ENCODE measurements around the gene RTBDN. TPM values are rescaled to one million over a fixed set of nuclear protein-coding genes. Genes with fewer than 3 reads are reported as not detected.
A peak's percentile ranks its signal among the peaks of the same experiment; 100 is the strongest.
"Not testable (repeated sequence)": the region's sequence is repeated elsewhere in the genome, so short reads cannot be mapped to it uniquely, and the experiment has no call there.

The RTBDN gene
- total and polyA plus RNA-seq, 2 experiments from 2014 or later, result not detected

DNA sequence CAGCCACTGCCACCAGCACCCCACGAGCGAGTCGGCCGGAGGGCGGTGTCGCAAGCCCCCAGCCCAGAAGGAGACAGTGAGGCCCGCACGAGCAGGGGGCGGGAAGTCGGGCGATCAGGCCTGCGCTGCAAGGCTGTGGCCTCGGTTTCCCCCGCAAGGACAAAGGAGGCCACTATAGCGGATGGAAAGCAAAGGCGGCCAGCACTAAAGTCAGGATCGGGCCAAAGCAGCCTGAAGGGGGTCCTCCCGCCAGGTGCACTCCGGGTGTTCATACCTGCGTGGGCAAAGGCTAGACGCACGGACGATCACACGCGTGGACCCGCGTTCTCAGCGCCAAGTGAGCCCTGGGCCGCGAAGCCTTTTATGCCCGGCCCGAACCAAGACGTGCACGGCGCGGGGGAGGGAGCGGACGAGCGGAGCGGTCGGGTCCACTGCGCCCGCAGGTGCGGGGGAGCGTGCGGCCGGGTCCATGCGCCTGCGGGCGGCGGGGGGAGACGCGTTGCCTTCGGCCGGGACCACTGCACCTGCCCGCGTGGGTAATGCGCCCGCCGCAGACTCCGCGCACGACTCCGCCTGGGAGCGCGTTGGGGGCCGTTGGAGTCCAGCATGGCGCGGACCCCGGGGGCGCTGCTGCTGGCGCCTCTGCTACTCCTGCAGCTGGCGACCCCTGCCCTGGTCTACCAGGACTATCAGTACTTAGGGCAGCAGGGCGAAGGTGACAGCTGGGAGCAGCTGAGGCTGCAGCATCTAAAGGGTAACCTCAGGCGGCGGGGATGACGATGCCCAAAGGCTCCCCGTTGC, 32.7 kb downstream of the RTBDN start, which contains the start of the genes PRDX2 and THSD8:
PRDX2 (minus strand) TSS at position 335 of the 801 bp plus-strand sequence. CDS start 539 bp downstream, outside the sequence.
THSD8 (plus strand) TSS at position 604 of the 801 bp plus-strand sequence; CDS start at position 607, 3 bp downstream.
- H3K9me2 ChIP-seq (ENCODE audit: insufficient read depth), result no peaks in the 10 kb centered on the region
- peak within 1 kb of the TSS; percentile 83 for H3K4me3 ChIP-seq
- no peaks in the 10 kb centered on the region for H3K27me3 ChIP-seq (replicated peaks; ENCODE audit: insufficient read depth)
- H3K9me3 ChIP-seq (ENCODE audit: low read depth), result no peaks in the 10 kb centered on the region
- no peak within 1 kb of the TSS for H3K27ac ChIP-seq
- no peaks in the 10 kb centered on the region for H3K4me1 ChIP-seq (ENCODE audit: insufficient read depth)
- in situ Hi-C loops (cut with MboI), result no loop called here
- DNase-seq, result peak; percentile 86
- no peaks in the 10 kb centered on the region for H4K20me1 ChIP-seq (ENCODE audit: insufficient read depth)
- H3K36me3 ChIP-seq (ENCODE audit: low read depth), result no peaks in the 10 kb centered on the region
- 0 out of 2 replicates have a peak, but pooled peaks cover 13% of the 10 kb centered on the region for H3F3A ChIP-seq (ENCODE audit: insufficient read depth)
- H3K9ac ChIP-seq, result peak within 1 kb of the TSS; percentile 83
- 1% methylated on average over 62 to 66 of the region's 78 CpGs for WGBS, 2 experiments (ENCODE audit: low coverage in 1 of 2, low lambda C conversion rate in 2 of 2, missing lambda C conversion rate in 2 of 2)
- peak within 1 kb of the TSS; percentile 92 for H2AFZ ChIP-seq
- H3K79me2 ChIP-seq (ENCODE audit: insufficient read depth), result peaks cover 1% of the 10 kb centered on the region; the same call in 1 of the 2 replicates
- no peak for TF ChIP-seq EZH2phosphoT487 (IDR thresholded peaks at IDR 0.05; ENCODE audit: insufficient read depth, low read depth)
- no peak for TF ChIP-seq EZH2 (IDR thresholded peaks at IDR 0.05; ENCODE audit: insufficient read depth, poor library complexity, severe bottlenecking)
- H3K4me2 ChIP-seq (ENCODE audit: unreplicated experiment), result peak within 1 kb of the TSS; percentile 95

DNA sequence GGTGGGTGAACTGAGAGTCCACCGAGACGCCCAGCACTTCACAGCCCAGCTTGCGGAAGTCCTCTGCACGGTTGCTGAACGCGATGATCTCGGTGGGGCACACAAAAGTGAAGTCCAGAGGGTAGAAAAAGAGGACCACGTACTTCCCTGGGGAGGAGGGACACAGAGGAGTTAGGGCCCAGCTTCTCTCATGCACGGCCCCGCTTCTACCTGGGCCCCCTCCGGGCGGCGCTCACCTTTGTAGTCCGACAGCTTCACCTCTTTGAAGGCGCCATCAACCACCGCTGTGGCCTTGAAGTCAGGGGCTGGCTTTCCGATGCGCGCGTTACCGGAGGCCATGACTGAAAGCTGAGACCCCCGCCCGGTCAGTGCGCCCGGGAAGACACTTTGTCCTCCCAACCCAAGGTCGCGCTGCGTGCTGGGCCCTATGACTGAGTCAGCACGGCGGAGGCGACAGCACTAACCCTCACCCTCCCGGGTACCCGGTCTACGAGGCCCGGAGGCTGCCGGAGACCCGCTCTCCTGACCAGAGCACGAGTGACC, 33.4 kb downstream of the RTBDN start:
- H3K9ac ChIP-seq, result peak overlapping the region; percentile 83
- H3F3A ChIP-seq (ENCODE audit: insufficient read depth), result peaks cover 17% of the 10 kb centered on the region; the same call in 1 of the 2 replicates
- no peaks in the 10 kb centered on the region for H3K27me3 ChIP-seq (replicated peaks; ENCODE audit: insufficient read depth)
- H3K4me2 ChIP-seq (ENCODE audit: unreplicated experiment), result peak overlapping the region; percentile 95
- no peaks in the 10 kb centered on the region; the same call in 1 of the 2 replicates for H3K79me2 ChIP-seq (ENCODE audit: insufficient read depth)
- peak overlapping the region; percentile 92 for H2AFZ ChIP-seq
- no peaks in the 10 kb centered on the region for H3K9me2 ChIP-seq (ENCODE audit: insufficient read depth)
- H4K20me1 ChIP-seq (ENCODE audit: insufficient read depth), result no peaks in the 10 kb centered on the region
- peak overlapping the region; percentile 83 for H3K4me3 ChIP-seq
- 11 to 14% methylated on average over 38 of the region's 38 CpGs for WGBS, 2 experiments (ENCODE audit: low coverage in 1 of 2, low lambda C conversion rate in 2 of 2, missing lambda C conversion rate in 2 of 2)
- TF ChIP-seq EZH2 (IDR thresholded peaks at IDR 0.05; ENCODE audit: insufficient read depth, poor library complexity, severe bottlenecking), result no peak
- in situ Hi-C loops (cut with MboI), result no loop called here
- no peak overlapping the region for H3K27ac ChIP-seq
- no peaks in the 10 kb centered on the region for H3K9me3 ChIP-seq (ENCODE audit: low read depth)
- DNase-seq, result peak; percentile 47
- H3K36me3 ChIP-seq (ENCODE audit: low read depth), result no peaks in the 10 kb centered on the region
- peaks cover 4% of the 10 kb centered on the region; the same call in 1 of the 2 replicates for H3K4me1 ChIP-seq (ENCODE audit: insufficient read depth)

- Histone ChIP-seq H3K4me2 (ENCODE audit: unreplicated experiment) (peak overlapping the region; percentile 95), H3K27me3 (replicated peaks; ENCODE audit: insufficient read depth) (no peaks in the 10 kb centered on the region), H3K9ac (peak overlapping the region; percentile 83), H3K4me3 (peak overlapping the region; percentile 83), H4K20me1 (ENCODE audit: insufficient read depth) (no peaks in the 10 kb centered on the region), H3K36me3 (ENCODE audit: low read depth) (no peaks in the 10 kb centered on the region), H3K27ac (no peak overlapping the region), H3K79me2 (ENCODE audit: insufficient read depth) (no peaks in the 10 kb centered on the region; the same call in 1 of the 2 replicates), H3K4me1 (ENCODE audit: insufficient read depth) (peaks cover 5% of the 10 kb centered on the region; the same call in 1 of the 2 replicates), H3K9me3 (ENCODE audit: low read depth) (no peaks in the 10 kb centered on the region), H3F3A (ENCODE audit: insufficient read depth) (peaks cover 21% of the 10 kb centered on the region; the same call in 1 of the 2 replicates), H2AFZ (0 out of 2 replicates have a peak overlapping the region, but pooled peaks have one; percentile 92), H3K9me2 (ENCODE audit: insufficient read depth) (no peaks in the 10 kb centered on the region)
- 93 to 100% methylated on average over 1 of the region's 1 CpG for WGBS, 2 experiments (ENCODE audit: low coverage in 1 of 2, low lambda C conversion rate in 2 of 2, missing lambda C conversion rate in 2 of 2)
- TF ChIP-seq EZH2 (IDR thresholded peaks at IDR 0.05; ENCODE audit: insufficient read depth, poor library complexity, severe bottlenecking) (no peak), EZH2phosphoT487 (IDR thresholded peaks at IDR 0.05; ENCODE audit: insufficient read depth, low read depth) (no peak)
- DNase-seq, result peak; percentile 30
- in situ Hi-C loops (cut with MboI), result no loop called here
These were observed 34.0 kb downstream of the RTBDN start for GRCh38 chr19:12800466-12800770.

- Histone ChIP-seq H3K9ac (no peak overlapping the region), H3K4me2 (ENCODE audit: unreplicated experiment) (no peak overlapping the region), H2AFZ (no peak overlapping the region), H3K27me3 (replicated peaks; ENCODE audit: insufficient read depth) (no peaks in the 10 kb centered on the region), H3K9me3 (ENCODE audit: low read depth) (no peaks in the 10 kb centered on the region), H3K4me1 (ENCODE audit: insufficient read depth) (peaks cover 5% of the 10 kb centered on the region; the same call in 1 of the 2 replicates), H3K79me2 (ENCODE audit: insufficient read depth) (no peaks in the 10 kb centered on the region; the same call in 1 of the 2 replicates), H3K36me3 (ENCODE audit: low read depth) (no peaks in the 10 kb centered on the region), H3F3A (ENCODE audit: insufficient read depth) (peaks cover 25% of the 10 kb centered on the region; the same call in 1 of the 2 replicates), H3K9me2 (ENCODE audit: insufficient read depth) (no peaks in the 10 kb centered on the region), H3K27ac (no peak overlapping the region), H4K20me1 (ENCODE audit: insufficient read depth) (no peaks in the 10 kb centered on the region), H3K4me3 (no peak overlapping the region; the same call in 1 of the 2 replicates)
- TF ChIP-seq EZH2phosphoT487 (IDR thresholded peaks at IDR 0.05; ENCODE audit: insufficient read depth, low read depth) (no peak), EZH2 (IDR thresholded peaks at IDR 0.05; ENCODE audit: insufficient read depth, poor library complexity, severe bottlenecking) (no peak)
- 90 to 91% methylated on average over 15 to 18 of the region's 18 CpGs for WGBS, 2 experiments (ENCODE audit: low coverage in 1 of 2, low lambda C conversion rate in 2 of 2, missing lambda C conversion rate in 2 of 2)
- in situ Hi-C loops (cut with MboI), result no loop called here
- DNase-seq, result no peak
These were observed 34.5 kb downstream of the RTBDN start for GRCh38 chr19:12799742-12800465.

- H2AFZ ChIP-seq; H4K20me1 ChIP-seq (ENCODE audit: insufficient read depth); H3K9me3 ChIP-seq (ENCODE audit: low read depth); H3K4me2 ChIP-seq (ENCODE audit: unreplicated experiment); H3K4me3 ChIP-seq; H3K27me3 ChIP-seq (replicated peaks; ENCODE audit: insufficient read depth); H3K36me3 ChIP-seq (ENCODE audit: low read depth); H3K9me2 ChIP-seq (ENCODE audit: insufficient read depth); in situ Hi-C loops (cut with MboI); DNase-seq; H3K9ac ChIP-seq; H3K79me2 ChIP-seq (ENCODE audit: insufficient read depth); H3K27ac ChIP-seq: not testable (repeated sequence)
- H3F3A ChIP-seq (ENCODE audit: insufficient read depth), result peaks cover 40% of the 10 kb centered on the region
- peaks cover 10% of the 10 kb centered on the region; the same call in 1 of the 2 replicates for H3K4me1 ChIP-seq (ENCODE audit: insufficient read depth)
- WGBS, 2 experiments (ENCODE audit: low coverage in 1 of 2, low lambda C conversion rate in 2 of 2, missing lambda C conversion rate in 2 of 2), result 95 to 96% methylated on average over 7 of the region's 7 CpGs
These were observed 36.8 kb downstream of the RTBDN start for GRCh38 chr19:12797607-12798006.
